ENCODE data around the gene CTSE.
"Not testable (repeated sequence)": the region's sequence is repeated elsewhere in the genome, so short reads cannot be mapped to it uniquely, and the experiment has no call there.

CTSE gene

DNA sequence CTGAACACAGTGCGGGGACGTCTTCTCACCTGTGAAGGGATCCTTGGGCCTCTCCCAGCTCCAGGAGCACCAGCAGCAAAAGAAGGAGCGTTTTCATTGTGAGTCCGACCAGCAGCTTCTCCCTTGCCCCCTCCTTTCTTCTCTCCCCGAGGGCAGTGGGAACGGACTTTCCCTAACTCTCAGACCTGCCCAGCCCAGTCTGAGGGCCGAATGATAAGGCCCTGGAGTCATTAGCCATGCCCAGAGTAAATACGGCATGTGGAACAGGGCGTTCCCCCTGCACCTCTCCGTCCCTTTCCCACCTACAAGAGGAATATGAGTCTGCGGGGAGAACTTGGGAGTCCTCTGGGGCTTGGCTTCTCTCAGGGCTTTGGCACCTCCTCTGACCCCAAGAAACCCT is at the start of gene CTSE:
Gene CTSE, minus strand, starts transcription at position 201 of the 400 bp plus-strand sequence. Its CDS starts 104 bp downstream, at position 97.
- no peak for DNase-seq (ENCODE audit: low read depth in 2 of 2)

GRCh38 chr1:206070627-206071304 is 47.1 kb upstream of the CTSE start:
- no peak for DNase-seq (ENCODE audit: low read depth in 2 of 2)

DNA sequence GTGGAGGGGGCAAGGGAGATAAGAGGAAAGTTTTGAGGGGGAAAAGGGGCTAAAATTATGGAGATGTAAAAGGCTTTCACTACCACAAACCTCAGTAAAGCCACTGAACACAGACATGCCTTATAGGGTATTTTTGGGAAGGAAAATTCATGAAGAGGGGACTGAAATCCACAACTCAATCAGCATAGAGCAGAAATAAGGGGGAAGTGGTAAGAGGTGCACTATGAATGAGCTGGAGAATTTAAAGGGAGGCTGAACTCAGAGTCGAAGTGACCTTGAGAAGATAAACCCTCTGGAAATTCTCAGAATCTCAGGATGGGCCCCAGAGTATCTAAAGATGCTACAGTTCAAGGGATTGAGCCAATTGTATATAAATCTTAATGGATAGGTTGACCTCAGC is 44.6 kb upstream of the CTSE start:
- no peak for DNase-seq (ENCODE audit: low read depth in 2 of 2)

DNA sequence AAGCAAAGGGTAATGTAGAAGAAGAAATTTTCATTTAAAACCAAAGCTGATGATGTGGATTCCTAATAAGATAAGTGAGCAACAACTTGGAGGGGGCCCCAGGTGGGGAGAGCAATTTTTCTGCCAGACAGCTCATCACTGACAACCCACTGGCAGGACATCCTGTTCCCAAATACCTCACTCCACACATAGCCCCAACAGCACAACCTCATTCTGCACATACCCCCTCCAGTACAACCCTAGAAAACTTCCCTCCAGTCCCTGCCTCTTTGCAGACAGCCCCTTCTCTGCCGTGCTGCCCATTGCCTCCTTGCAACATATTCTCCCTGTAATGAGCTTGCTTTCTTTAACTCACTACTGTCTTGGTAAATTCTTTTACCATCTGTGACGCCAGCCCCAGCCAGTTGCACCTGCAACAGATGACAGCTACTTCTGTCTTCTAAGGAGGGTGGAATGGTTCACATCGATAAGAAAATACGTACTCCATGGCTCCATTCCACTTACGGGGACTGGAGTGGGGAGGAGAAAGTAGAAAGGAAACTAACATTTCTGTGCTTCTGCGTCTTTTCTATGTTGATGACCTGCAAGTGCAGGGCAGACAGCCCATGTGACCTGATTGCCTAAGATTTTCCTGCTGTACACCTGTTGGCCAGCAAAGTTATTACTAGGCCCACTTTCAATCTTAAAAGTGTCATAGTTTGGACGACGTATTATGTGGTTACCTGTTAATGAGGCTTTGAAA is 44.0 kb upstream of the CTSE start:
- no peak for DNase-seq (ENCODE audit: low read depth in 2 of 2)

DNA sequence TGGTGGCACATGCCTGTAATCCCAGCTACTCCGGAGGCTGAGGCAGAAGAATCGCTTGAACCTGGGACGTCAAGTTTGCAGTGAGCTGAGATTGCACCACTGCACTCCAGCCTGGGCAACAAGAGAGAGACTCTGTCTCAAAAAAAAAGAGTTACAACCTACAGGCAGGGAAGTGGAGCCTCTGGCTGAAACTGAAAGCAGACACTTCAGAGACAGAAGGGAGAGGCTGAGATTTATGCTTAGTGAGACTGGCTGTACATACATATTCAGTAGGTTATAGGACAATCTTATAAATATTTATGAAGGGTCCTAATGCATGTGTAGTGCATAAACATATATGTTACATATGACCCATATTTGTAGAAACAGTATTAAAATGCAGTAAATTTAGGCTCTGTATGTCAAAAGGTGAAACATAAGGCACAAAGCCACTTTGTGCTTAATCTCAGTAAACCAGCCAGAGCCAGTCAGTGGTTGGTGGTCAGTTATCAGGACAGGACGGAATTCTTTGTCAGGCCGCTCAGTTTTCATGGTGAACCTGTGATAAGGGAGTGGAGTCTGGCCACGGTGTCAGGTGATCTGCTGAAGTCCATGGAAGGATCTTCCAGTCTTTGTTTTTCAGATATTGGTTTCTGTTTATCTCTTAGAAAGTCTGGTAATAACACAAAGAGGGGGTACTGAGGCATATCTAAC is 42.9 kb upstream of the CTSE start:
- DNase-seq (ENCODE audit: low read depth in 2 of 2): no peak

DNA sequence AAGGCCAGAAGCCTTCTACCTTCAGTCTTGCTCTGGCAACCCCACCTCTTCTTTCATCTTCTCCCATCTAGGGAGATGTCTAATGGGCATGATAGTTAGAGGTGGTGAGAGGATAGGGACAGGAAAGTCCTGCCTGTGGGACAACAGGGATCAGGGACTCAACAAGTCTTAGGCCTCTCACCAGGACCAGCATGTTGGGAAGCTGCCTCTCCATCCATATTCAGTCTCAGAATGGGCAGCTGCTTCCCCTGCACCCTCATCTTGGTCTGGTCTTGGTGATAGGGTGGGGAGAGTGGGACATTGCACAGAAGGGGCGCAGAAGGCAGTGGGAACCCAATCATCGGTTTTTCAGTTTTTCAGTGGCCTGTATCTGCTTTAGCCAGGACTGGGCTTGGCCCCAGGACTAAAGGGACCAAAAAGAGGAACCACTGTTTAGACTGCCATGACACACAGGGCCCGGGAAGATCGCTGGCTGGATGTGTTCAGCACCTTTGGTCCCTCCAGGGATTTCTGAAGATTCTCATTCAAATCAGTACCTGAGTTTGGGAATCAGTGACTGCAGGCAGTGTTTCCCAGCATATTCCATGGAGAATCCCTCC is 42.0 kb upstream of the CTSE start:
- DNase-seq (ENCODE audit: low read depth in 2 of 2): no peak

DNA sequence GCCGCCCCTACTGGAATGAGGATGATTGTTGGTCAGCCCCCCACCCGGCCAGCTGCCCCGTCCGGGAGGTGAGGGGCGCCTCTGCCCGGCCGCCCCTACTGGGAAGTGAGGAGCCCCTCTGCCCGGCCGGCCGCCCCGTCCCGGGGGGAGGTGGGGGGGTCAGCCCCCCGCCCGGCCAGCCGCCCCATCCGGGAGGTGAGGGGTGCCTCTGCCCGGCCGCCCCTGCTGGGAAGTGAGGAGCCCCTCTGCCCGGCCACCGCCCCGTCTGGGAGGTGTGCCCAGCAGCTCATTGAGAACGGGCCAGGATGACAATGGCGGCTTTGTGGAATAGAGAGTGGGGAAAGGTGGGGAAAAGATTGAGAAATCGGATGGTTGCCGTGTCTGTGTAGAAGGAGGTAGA is 40.8 kb upstream of the CTSE start:
- DNase-seq (ENCODE audit: low read depth in 2 of 2): not testable (repeated sequence)

DNA sequence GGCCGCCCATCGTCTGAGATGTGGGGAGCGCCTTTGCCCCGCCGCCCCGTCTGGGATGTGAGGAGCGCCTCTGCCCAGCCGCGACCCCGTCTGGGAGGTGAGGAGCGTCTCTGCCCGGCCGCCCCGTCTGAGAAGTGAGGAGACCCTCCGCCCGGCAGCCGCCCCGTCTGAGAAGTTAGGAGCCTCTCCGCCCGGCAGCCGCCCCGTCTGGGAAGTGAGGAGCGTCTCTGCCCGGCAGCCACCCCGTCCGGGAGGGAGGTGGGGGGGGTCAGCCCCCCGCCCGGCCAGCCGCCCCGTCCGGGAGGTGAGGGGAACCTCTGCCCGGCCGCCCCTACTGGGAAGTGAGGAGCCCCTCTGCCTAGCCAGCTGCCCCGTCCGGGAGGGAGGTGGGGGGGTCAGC is 40.3 kb upstream of the CTSE start:
- not testable (repeated sequence) for DNase-seq (ENCODE audit: low read depth in 2 of 2)

GRCh38 chr1:206062464-206062863 is 38.8 kb upstream of the CTSE start:
- no peak for DNase-seq (ENCODE audit: low read depth in 2 of 2)

DNA sequence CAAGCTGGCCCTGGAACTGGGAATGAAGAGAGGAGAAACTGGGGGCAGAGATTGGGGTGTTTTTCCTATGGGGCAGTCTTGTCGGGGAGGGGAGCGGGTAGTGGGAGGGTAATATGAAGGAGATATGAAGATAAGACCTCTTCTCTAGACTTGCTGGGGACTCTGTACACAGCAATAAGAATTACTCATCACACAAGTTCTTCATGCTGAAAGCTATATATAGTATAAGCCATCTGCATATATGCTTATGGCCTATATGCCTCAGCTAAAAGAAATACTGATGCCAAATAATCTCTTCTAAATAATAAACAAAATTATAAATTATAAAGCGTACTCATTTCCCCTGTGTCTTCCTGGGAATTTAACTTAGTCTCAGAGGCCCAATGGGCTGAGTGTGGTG is 37.1 kb upstream of the CTSE start:
- DNase-seq (ENCODE audit: low read depth in 2 of 2): no peak

DNA sequence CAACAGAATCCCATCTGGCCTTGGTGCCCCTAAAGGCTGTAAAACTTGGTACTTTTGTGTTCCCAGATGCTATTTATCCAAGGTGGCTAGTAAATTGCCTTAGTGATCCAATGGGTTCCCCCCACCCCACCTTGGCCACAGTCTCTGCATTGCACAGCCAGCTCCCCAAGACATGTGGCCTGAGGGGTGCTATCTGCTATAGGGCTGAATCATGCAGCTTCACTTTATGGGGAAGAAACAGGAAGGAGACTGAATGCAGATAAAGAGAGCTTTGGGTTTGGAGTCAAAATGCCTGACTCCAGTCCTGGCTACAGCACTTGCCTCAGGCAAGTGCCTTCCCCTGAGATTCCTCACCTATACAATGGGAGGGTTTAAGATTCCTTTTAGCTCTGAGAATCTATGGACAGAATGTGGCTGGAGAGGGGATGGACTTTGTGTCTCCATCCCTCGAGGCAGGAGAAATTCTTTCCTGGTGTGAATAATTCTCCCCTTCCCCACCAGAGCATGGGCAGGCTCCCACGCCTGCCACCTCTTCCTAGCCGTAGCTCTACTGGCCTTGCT is 35.7 kb upstream of the CTSE start:
- DNase-seq (ENCODE audit: low read depth in 2 of 2): no peak

DNA sequence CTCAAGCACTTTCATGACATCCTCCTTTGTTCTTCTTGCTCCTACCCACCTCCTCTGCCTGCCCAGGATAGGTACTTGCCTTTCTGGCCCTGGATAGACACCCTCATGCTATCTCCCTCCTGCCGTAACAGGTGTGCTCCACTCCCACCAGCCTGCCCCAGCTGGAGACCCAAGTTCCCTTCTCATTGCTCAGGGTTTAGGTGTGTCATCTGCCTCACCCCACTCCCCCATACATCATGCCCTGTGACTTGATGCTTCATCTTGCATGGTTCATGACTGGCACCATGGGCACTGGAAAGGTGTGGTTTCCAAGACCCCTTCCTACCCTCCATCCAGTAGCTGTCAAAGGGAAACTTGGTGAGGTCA is 35.2 kb upstream of the CTSE start:
- no peak for DNase-seq (ENCODE audit: low read depth in 2 of 2)

GRCh38 chr1:206058289-206058926 is 34.7 kb upstream of the CTSE start:
- not testable (repeated sequence) for DNase-seq (ENCODE audit: low read depth in 2 of 2)

DNA sequence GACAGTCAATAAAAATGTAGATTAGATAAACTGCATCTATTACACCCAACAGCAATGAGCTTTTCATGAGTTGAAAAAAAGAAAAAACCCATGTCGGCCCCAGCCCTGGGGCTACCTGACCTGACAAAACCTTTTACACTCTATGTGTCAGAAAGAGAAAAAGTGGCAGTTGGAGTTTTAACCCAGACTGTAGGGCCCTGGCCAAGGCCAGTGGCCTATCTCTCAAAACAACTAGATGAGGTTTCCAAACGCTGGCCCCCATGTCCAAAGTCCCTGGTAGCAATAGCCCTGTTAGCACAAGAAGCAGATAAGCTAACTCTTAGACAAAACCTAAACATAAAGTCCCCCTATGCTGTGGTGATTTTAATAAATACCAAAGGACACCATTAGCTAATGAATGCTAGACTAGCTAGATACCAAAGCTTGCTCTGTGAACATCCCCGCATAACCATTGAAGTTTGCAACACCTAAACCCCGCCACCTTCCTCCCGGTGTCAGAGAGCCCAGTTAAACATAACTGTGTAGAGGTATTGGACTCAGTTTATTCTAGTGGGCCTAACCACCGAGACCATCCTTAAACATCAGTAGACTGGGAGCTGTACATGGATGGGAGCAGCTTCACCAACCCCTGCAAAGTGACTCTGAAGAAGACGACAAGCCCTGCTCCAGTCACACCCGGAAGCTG is 32.1 kb upstream of the CTSE start:
- not testable (repeated sequence) for DNase-seq (ENCODE audit: low read depth in 2 of 2)

- not testable (repeated sequence) for DNase-seq (ENCODE audit: low read depth in 2 of 2)
Measured at GRCh38 chr1:206055069-206055625, 31.5 kb upstream of the CTSE start.

DNA sequence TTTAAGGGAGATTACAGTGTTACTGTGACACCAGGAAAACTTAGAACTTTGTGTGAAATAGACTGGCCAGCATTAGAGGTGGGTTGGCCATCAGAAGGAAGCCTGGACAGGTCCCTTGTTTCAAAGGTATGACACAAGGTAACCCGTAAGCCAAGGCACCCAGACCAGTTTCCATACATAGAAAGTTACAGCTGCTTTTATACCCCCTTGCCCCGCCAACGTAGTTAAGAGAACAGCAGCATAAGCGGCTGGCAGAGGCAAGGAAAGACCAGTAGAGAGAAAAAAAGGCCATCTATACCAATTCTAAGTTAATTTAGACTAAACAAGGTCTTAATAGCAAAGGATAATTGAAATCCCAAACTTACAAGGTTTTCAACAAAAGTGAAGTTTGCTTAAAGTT is 29.9 kb upstream of the CTSE start:
- DNase-seq (ENCODE audit: low read depth in 2 of 2): not testable (repeated sequence)

DNA sequence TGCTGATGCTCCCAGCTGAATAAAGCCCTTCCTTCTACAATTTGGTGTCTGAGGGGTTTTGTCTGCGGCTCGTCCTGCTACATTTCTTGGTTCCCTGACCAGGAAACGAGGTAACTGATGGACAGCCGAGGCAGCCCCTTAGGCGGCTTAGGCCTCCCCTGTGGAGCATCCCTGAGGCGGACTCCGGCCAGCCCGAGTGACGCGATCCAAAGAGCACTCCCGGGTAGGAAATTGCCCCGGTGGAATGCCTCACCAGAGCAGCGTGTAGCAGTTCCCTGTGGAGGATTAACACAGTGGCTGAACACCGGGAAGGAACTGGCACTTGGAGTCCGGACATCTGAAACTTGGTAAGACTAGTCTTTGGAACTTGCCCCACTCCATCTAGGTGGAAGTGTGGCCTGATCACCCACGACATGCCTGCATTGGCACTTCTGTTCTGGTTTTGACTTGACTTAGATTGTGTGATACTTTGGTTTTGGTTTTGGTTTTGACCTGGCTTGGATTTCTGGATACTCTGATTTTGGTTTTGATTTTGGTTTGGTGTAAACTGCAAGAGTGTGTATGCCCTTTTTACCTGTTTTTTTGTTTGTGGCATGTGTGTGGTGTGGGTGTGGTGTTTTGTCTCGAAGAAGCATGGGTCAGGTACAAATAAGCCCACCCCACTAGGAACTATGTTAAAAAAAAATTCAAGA is 29.4 kb upstream of the CTSE start, which contains the start of gene RHEX:
Gene RHEX, plus strand, starts transcription at position 255 of the 692 bp plus-strand sequence. CDS start 44,656 bp downstream, outside the sequence.
- not testable (repeated sequence) for DNase-seq (ENCODE audit: low read depth in 2 of 2)

DNA sequence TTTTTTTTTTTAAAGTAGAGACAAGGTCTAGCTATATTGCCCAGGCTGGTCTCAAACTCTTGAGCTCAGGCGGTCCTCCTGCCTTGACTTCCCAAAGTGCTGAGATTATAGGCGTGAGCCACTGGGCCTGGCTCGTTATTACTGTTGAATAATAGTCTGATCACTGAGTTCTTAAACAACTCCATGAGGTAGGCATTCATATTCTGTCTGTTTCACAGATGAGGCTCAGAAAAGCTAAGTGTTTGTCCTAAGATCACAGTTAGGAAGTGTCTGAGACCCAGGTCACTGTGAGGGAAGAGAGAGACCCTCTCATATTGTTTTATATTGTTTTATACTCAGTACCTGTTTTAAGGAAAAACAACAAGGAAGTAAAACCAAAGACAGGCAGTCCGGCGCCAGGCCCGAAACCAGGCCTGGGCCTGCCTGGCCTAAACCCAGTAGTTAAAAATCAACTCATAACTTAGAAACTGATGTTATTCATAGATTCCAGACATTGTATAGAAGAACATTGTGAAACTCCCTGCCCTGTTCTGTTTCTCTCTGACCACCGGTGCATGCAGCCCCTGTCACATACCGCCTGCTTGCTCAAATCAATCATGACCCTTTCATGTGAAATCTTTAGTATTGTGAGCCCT is 28.7 kb upstream of the CTSE start:
- not testable (repeated sequence) for DNase-seq (ENCODE audit: low read depth in 2 of 2)

DNA sequence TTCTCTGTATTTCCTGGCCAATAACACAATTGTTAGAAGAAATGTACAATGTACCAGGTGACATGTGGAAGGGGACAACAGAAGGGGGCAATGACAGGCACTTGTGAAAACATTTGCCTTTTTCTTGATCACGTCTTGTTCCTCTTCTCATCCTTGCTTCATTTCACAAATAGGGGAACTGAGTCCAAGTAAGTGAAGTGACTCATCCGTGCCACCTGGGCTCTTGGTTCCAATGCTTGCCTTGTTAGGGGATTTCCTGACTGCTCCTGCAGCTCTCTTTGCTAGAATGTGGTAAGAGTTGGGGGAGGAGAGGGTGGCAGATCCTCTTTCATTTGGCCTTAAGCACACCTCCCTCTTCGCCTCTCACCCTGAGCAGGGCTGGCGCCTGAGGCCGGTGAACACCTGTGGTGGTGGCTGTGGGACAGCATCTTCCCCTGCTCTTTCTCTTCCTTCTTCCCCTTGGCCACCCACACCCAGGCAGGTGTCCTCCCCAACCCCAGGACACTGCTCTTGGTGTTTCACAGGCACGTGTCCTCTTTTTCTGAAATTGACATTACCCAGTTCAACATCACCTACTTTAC is 27.1 kb upstream of the CTSE start:
- DNase-seq (ENCODE audit: low read depth in 2 of 2): peak; percentile 13 to 23
